ENCODE measurements around the gene IQCN. TPM values are rescaled to one million over a fixed set of nuclear protein-coding genes. Genes with fewer than 3 reads are reported as not detected.

IQCN gene
- total and polyA plus RNA-seq, 4 experiments from 2014 or later, result 0.13 to 5.8 (median 3.6) TPM

GRCh38 chr19:18223860-18224524, 50.3 kb downstream of the IQCN start:
- Histone ChIP-seq H3K27me3 (ENCODE audit: insufficient read depth, low read length) (peaks cover 26% of the 10 kb centered on the region), H3K9me3 (ENCODE audit: control insufficient read depth in 1 of 2, low read length in 2 of 2) (no peaks in the 10 kb centered on the region), H3K27ac (ENCODE audit: low read depth, low read length) (no peak overlapping the region), H3K4me1 (ENCODE audit: insufficient read depth, low read length) (peaks cover 26% of the 10 kb centered on the region), H3K36me3 (ENCODE audit: insufficient read depth, low read length) (no peaks in the 10 kb centered on the region), H3K4me3 (ENCODE audit: low read length in 2 of 2) (peak overlapping the region in 1 of 2 donors; percentile 45)
- ChIA-PET CTCF (ENCODE audit: partially characterized antibody) (interaction anchor here (0.6 to 1.4 kb wide), 8 partner anchors 14 to 162 kb away, joined by 3 to 8 read pairs (median 5); partner anchors contain the start of gene GDF15), POLR2A (ENCODE audit: partially characterized antibody) (interaction anchor here (0.9 to 2.6 kb wide), 5 partner anchors 10 to 194 kb away, joined by 3 to 17 read pairs (median 4); partner anchors contain the start of genes JUND and RAB3A)
- Mint-ChIP-seq H3K4me1 (peaks cover 13 to 32% (median 22%) of the 10 kb centered on the region in 4 donors), H3K9me3 (peaks cover 0 to 3% (median 0%) of the 10 kb centered on the region in 8 donors), H3K36me3 (no peaks in the 10 kb centered on the region), H3K4me3 (peak overlapping the region; percentile 83 to 91 (median 90)), H3K27ac (peak overlapping the region in 3 of 7 donors; percentile 66 to 74 (median 73)), H3K27me3 (peaks cover 44 to 51% of the 10 kb centered on the region in 2 donors)
- DNase-seq, result peak in 2 of 5 donors; percentile 13 to 20
- intact Hi-C loops (cut with micrococcal nuclease), result loop anchor here (2.0 kb wide), 1 partner anchor 71 kb away; the partner anchor contains the start of gene PIK3R2

GRCh38 chr19:18221815-18222725, 52.2 kb downstream of the IQCN start:
- H3K36me3 Mint-ChIP-seq, result no peaks in the 10 kb centered on the region
- peaks cover 13 to 30% (median 21%) of the 10 kb centered on the region in 4 donors for H3K4me1 Mint-ChIP-seq
- no peaks in the 10 kb centered on the region for H3K9me3 ChIP-seq (ENCODE audit: control insufficient read depth in 1 of 2, low read length in 2 of 2)
- H3K36me3 ChIP-seq (ENCODE audit: insufficient read depth, low read length), result no peaks in the 10 kb centered on the region
- H3K27me3 Mint-ChIP-seq, result peaks cover 35 to 42% of the 10 kb centered on the region in 2 donors
- H3K4me3 ChIP-seq (ENCODE audit: low read length in 2 of 2), result no peak overlapping the region
- DNase-seq, result no peak
- ChIA-PET POLR2A (ENCODE audit: partially characterized antibody) (interaction anchor here (1.1 kb wide), 1 partner anchor 18 kb away, joined by 4 read pairs; the partner anchor contains the start of gene RAB3A), CTCF (ENCODE audit: partially characterized antibody) (interaction anchor here (0.7 kb wide), 1 partner anchor 59 kb away, joined by 3 read pairs; the partner anchor contains the start of gene JUND)
- H3K9me3 Mint-ChIP-seq, result peaks cover 0 to 3% (median 0%) of the 10 kb centered on the region in 8 donors
- H3K4me3 Mint-ChIP-seq, result no peak overlapping the region
- intact Hi-C loops (cut with micrococcal nuclease), result no loop called here
- H3K4me1 ChIP-seq (ENCODE audit: insufficient read depth, low read length), result peaks cover 26% of the 10 kb centered on the region
- H3K27me3 ChIP-seq (ENCODE audit: insufficient read depth, low read length), result peaks cover 20% of the 10 kb centered on the region
- H3K27ac Mint-ChIP-seq, result peak overlapping the region in 1 of 7 donors; percentile 4
- no peak overlapping the region for H3K27ac ChIP-seq (ENCODE audit: low read depth, low read length)

- Histone ChIP-seq H3K4me1 (ENCODE audit: insufficient read depth, low read length) (peaks cover 20% of the 10 kb centered on the region), H3K36me3 (ENCODE audit: insufficient read depth, low read length) (no peaks in the 10 kb centered on the region), H3K27me3 (ENCODE audit: insufficient read depth, low read length) (peaks cover 12% of the 10 kb centered on the region), H3K4me3 (ENCODE audit: low read length in 2 of 2) (no peak overlapping the region), H3K9me3 (ENCODE audit: control insufficient read depth in 1 of 2, low read length in 2 of 2) (no peaks in the 10 kb centered on the region), H3K27ac (ENCODE audit: low read depth, low read length) (no peak overlapping the region)
- ChIA-PET CTCF (ENCODE audit: partially characterized antibody) (interaction anchor here (1.2 kb wide), 1 partner anchor 11 kb away, joined by 4 read pairs; no protein-coding TSS in a partner anchor), POLR2A (ENCODE audit: partially characterized antibody) (interaction anchor here (0.6 kb wide), 1 partner anchor 79 kb away, joined by 3 read pairs; no protein-coding TSS in a partner anchor)
- Mint-ChIP-seq H3K4me3 (no peak overlapping the region), H3K36me3 (no peaks in the 10 kb centered on the region), H3K4me1 (peaks cover 13 to 22% (median 17%) of the 10 kb centered on the region in 4 donors), H3K27me3 (peaks cover 27 to 33% of the 10 kb centered on the region in 2 donors), H3K9me3 (peaks cover 0 to 1% (median 0%) of the 10 kb centered on the region in 8 donors), H3K27ac (no peak overlapping the region)
- no peak for DNase-seq
- intact Hi-C loops (cut with micrococcal nuclease), result no loop called here
Measured at GRCh38 chr19:18220632-18221275, 53.5 kb downstream of the IQCN start.

GRCh38 chr19:18219911-18220631, 54.2 kb downstream of the IQCN start:
- Histone ChIP-seq H3K9me3 (ENCODE audit: control insufficient read depth in 1 of 2, low read length in 2 of 2) (no peaks in the 10 kb centered on the region), H3K27me3 (ENCODE audit: insufficient read depth, low read length) (peaks cover 5% of the 10 kb centered on the region), H3K27ac (ENCODE audit: low read depth, low read length) (no peak overlapping the region), H3K36me3 (ENCODE audit: insufficient read depth, low read length) (no peaks in the 10 kb centered on the region), H3K4me3 (ENCODE audit: low read length in 2 of 2) (no peak overlapping the region), H3K4me1 (ENCODE audit: insufficient read depth, low read length) (peaks cover 13% of the 10 kb centered on the region)
- DNase-seq, result no peak
- no peak overlapping the region for H3K4me3 Mint-ChIP-seq
- peaks cover 21 to 27% of the 10 kb centered on the region in 2 donors for H3K27me3 Mint-ChIP-seq
- ChIA-PET CTCF (ENCODE audit: partially characterized antibody) (interaction anchor here (0.7 to 1.4 kb wide), 5 partner anchors 9 to 51 kb away, joined by 3 to 8 read pairs (median 4); no protein-coding TSS in a partner anchor), POLR2A (ENCODE audit: partially characterized antibody) (interaction anchor here (0.6 kb wide), 1 partner anchor 80 kb away, joined by 3 read pairs; no protein-coding TSS in a partner anchor)
- H3K27ac Mint-ChIP-seq, result no peak overlapping the region
- no peaks in the 10 kb centered on the region for H3K36me3 Mint-ChIP-seq
- peaks cover 0 to 1% (median 0%) of the 10 kb centered on the region in 8 donors for H3K9me3 Mint-ChIP-seq
- intact Hi-C loops (cut with micrococcal nuclease), result no loop called here
- H3K4me1 Mint-ChIP-seq, result peaks cover 10 to 16% (median 13%) of the 10 kb centered on the region in 4 donors

GRCh38 chr19:18218600-18218999, 55.7 kb downstream of the IQCN start:
- no peaks in the 10 kb centered on the region for H3K36me3 Mint-ChIP-seq
- H3K4me3 ChIP-seq (ENCODE audit: low read length in 2 of 2), result no peak overlapping the region
- no peaks in the 10 kb centered on the region for H3K36me3 ChIP-seq (ENCODE audit: insufficient read depth, low read length)
- no peak for DNase-seq
- no peaks in the 10 kb centered on the region for H3K4me1 ChIP-seq (ENCODE audit: insufficient read depth, low read length)
- peaks cover 14 to 18% of the 10 kb centered on the region in 2 donors for H3K27me3 Mint-ChIP-seq
- H3K4me3 Mint-ChIP-seq, result no peak overlapping the region
- H3K9me3 ChIP-seq (ENCODE audit: control insufficient read depth in 1 of 2, low read length in 2 of 2), result no peaks in the 10 kb centered on the region
- H3K9me3 Mint-ChIP-seq, result peaks cover 0 to 1% (median 0%) of the 10 kb centered on the region in 8 donors
- intact Hi-C loops (cut with micrococcal nuclease), result no loop called here
- no peak overlapping the region for H3K27ac ChIP-seq (ENCODE audit: low read depth, low read length)
- ChIA-PET CTCF (ENCODE audit: partially characterized antibody) (interaction anchor here (1.4 kb wide), 2 partner anchors 9 to 31 kb away, joined by 5 to 8 read pairs; no protein-coding TSS in a partner anchor), POLR2A (ENCODE audit: partially characterized antibody) (interaction anchor here (0.6 kb wide), 1 partner anchor 14 kb away, joined by 4 read pairs; no protein-coding TSS in a partner anchor)
- peaks cover 3 to 5% (median 4%) of the 10 kb centered on the region in 4 donors for H3K4me1 Mint-ChIP-seq
- no peak overlapping the region for H3K27ac Mint-ChIP-seq
- no peaks in the 10 kb centered on the region for H3K27me3 ChIP-seq (ENCODE audit: insufficient read depth, low read length)

- no peaks in the 10 kb centered on the region for H3K36me3 Mint-ChIP-seq
- H3K27ac Mint-ChIP-seq, result no peak overlapping the region
- no peaks in the 10 kb centered on the region for H3K36me3 ChIP-seq (ENCODE audit: insufficient read depth, low read length)
- no peak overlapping the region for H3K4me3 ChIP-seq (ENCODE audit: low read length in 2 of 2)
- peaks cover 3 to 5% (median 4%) of the 10 kb centered on the region in 4 donors for H3K4me1 Mint-ChIP-seq
- POLR2A ChIA-PET (ENCODE audit: partially characterized antibody), result interaction anchor here (0.6 kb wide), 1 partner anchor 14 kb away, joined by 4 read pairs; no protein-coding TSS in a partner anchor
- peaks cover 0 to 1% (median 0%) of the 10 kb centered on the region in 8 donors for H3K9me3 Mint-ChIP-seq
- CTCF ChIA-PET (ENCODE audit: partially characterized antibody), result no interaction called here
- H3K9me3 ChIP-seq (ENCODE audit: control insufficient read depth in 1 of 2, low read length in 2 of 2), result no peaks in the 10 kb centered on the region
- intact Hi-C loops (cut with micrococcal nuclease), result no loop called here
- no peaks in the 10 kb centered on the region for H3K27me3 ChIP-seq (ENCODE audit: insufficient read depth, low read length)
- no peaks in the 10 kb centered on the region for H3K4me1 ChIP-seq (ENCODE audit: insufficient read depth, low read length)
- no peak for DNase-seq
- no peak overlapping the region for H3K27ac ChIP-seq (ENCODE audit: low read depth, low read length)
- no peak overlapping the region for H3K4me3 Mint-ChIP-seq
- H3K27me3 Mint-ChIP-seq, result peaks cover 14 to 15% of the 10 kb centered on the region in 2 donors
Measured at GRCh38 chr19:18218159-18218558, 56.1 kb downstream of the IQCN start.
